Measurements from ENCODE around the gene IMPG1. TPM values are rescaled to one million over a fixed set of nuclear protein-coding genes. Genes with fewer than 3 reads are reported as not detected.

The IMPG1 gene

GRCh38 chr6:75876152-75876551 lies 196.3 kb downstream of the IMPG1 start:
- Histone ChIP-seq H2AFZ (ENCODE audit: low read depth, low read length) (no peak overlapping the region), H3K79me1 (replicated peaks; ENCODE audit: low read length, poor library complexity, severe bottlenecking) (peaks cover 5% of the 10 kb centered on the region), H3K9ac (ENCODE audit: low read length) (no peak overlapping the region), H3K4me1 (ENCODE audit: control insufficient read depth, insufficient read depth, low read depth, low read length) (no peaks in the 10 kb centered on the region), H3K4me3 (ENCODE audit: insufficient read depth in 1 of 2, low read depth in 1 of 2, low read length in 2 of 2) (no peak overlapping the region), H2BK15ac (ENCODE audit: low read depth, poor library complexity, severe bottlenecking) (no peak overlapping the region), H2AK5ac (ENCODE audit: low read length, severe bottlenecking) (no peak overlapping the region), H3K9me3 (ENCODE audit: control insufficient read depth, low read length) (no peaks in the 10 kb centered on the region), H3K27ac (ENCODE audit: low read length, poor library complexity, severe bottlenecking) (no peak overlapping the region), H3K36me3 (ENCODE audit: control insufficient read depth in 1 of 2, insufficient read depth in 2 of 2, low read depth in 1 of 2, low read length in 2 of 2) (peaks cover 14 to 48% of the 10 kb centered on the region in 2 experiments), H4K91ac (ENCODE audit: low read length) (no peak overlapping the region), H3K27me3 (ENCODE audit: control insufficient read depth in 1 of 2, insufficient read depth in 1 of 2, low read length in 2 of 2) (no peaks in the 10 kb centered on the region), H3K4ac (ENCODE audit: low read depth in 1 of 2, low read length in 2 of 2) (no peak overlapping the region), H2BK12ac (ENCODE audit: low read length in 2 of 2) (no peak overlapping the region), H2BK5ac (ENCODE audit: low read depth, low read length, poor library complexity, severe bottlenecking) (no peak overlapping the region), H4K8ac (ENCODE audit: low read length) (no peak overlapping the region), H3K14ac (ENCODE audit: low read length in 2 of 2) (no peak overlapping the region), H3K18ac (ENCODE audit: low read depth in 1 of 2, low read length in 2 of 2) (no peak overlapping the region), H3K4me2 (ENCODE audit: low read length, poor library complexity, severe bottlenecking) (no peak overlapping the region), H2BK120ac (ENCODE audit: low read depth, low read length) (no peak overlapping the region), H3K23ac (ENCODE audit: low read length in 2 of 2) (no peak overlapping the region)
- DNase-seq, result no peak

GRCh38 chr6:75874224-75874623 lies 198.2 kb downstream of the IMPG1 start:
- no peak overlapping the region for H3K18ac ChIP-seq (ENCODE audit: low read depth in 1 of 2, low read length in 2 of 2)
- no peak overlapping the region for H4K91ac ChIP-seq (ENCODE audit: low read length)
- H4K8ac ChIP-seq (ENCODE audit: low read length), result no peak overlapping the region
- no peak overlapping the region for H2BK5ac ChIP-seq (ENCODE audit: low read depth, low read length, poor library complexity, severe bottlenecking)
- no peak overlapping the region for H2BK15ac ChIP-seq (ENCODE audit: low read depth, poor library complexity, severe bottlenecking)
- peaks cover 6% of the 10 kb centered on the region for H3K79me1 ChIP-seq (replicated peaks; ENCODE audit: low read length, poor library complexity, severe bottlenecking)
- no peak for DNase-seq
- H3K4ac ChIP-seq (ENCODE audit: low read depth in 1 of 2, low read length in 2 of 2), result no peak overlapping the region
- no peaks in the 10 kb centered on the region for H3K9me3 ChIP-seq (ENCODE audit: control insufficient read depth, low read length)
- H2BK120ac ChIP-seq (ENCODE audit: low read depth, low read length), result no peak overlapping the region
- H2AFZ ChIP-seq (ENCODE audit: low read depth, low read length), result no peak overlapping the region
- H3K4me1 ChIP-seq (ENCODE audit: control insufficient read depth, insufficient read depth, low read depth, low read length), result no peaks in the 10 kb centered on the region
- H2BK12ac ChIP-seq (ENCODE audit: low read length in 2 of 2), result no peak overlapping the region
- no peak overlapping the region for H3K27ac ChIP-seq (ENCODE audit: low read length, poor library complexity, severe bottlenecking)
- peaks cover 14 to 46% of the 10 kb centered on the region in 2 experiments for H3K36me3 ChIP-seq (ENCODE audit: control insufficient read depth in 1 of 2, insufficient read depth in 2 of 2, low read depth in 1 of 2, low read length in 2 of 2)
- WGBS, result 48% methylated on average over 1 of the region's 2 CpGs
- H3K4me2 ChIP-seq (ENCODE audit: low read length, poor library complexity, severe bottlenecking), result no peak overlapping the region
- no peak overlapping the region for H3K14ac ChIP-seq (ENCODE audit: low read length in 2 of 2)
- no peak overlapping the region for H3K23ac ChIP-seq (ENCODE audit: low read length in 2 of 2)
- H2AK5ac ChIP-seq (ENCODE audit: low read length, severe bottlenecking), result no peak overlapping the region
- no peaks in the 10 kb centered on the region for H3K27me3 ChIP-seq (ENCODE audit: control insufficient read depth in 1 of 2, insufficient read depth in 1 of 2, low read length in 2 of 2)
- H3K4me3 ChIP-seq (ENCODE audit: insufficient read depth in 1 of 2, low read depth in 1 of 2, low read length in 2 of 2), result no peak overlapping the region
- H3K9ac ChIP-seq (ENCODE audit: low read length), result no peak overlapping the region

Small RNA genes lying within 50 kb of the gene (small RNA-seq; reads per million reads assigned to genes)
- not detected for gene RF00019 (ENCODE audit: low read depth)
- not detected for gene RNU6-248P (ENCODE audit: low read depth)

Data from mesenchymal stem cell (in vitro differentiated cells and primary cell).